Breast epithelium (tissue), 4 donors: Measurements from ENCODE around the gene ZNF580. TPM values are rescaled to one million over a fixed set of nuclear protein-coding genes. Genes with fewer than 3 reads are reported as not detected.

ENCODE experiments used
- DNase-seq, 2 donors: peaks; one replicate each; pipeline ENCODE4 v3.0.0-alpha.2; 2019; ENCODE audit warnings: low spot score in 2 of 2
- H3K27ac ChIP-seq, 2 donors: fragments of 200-600 bp; sonication (generic) in 1 of 2; one replicate each; pipeline ENCODE4 v1.5.1; 2016 to 2019; ENCODE audit warnings: mild to moderate bottlenecking in 1 of 2
- H3K27me3 ChIP-seq, 2 donors: fragments of 200-600 bp; sonication (generic) in 1 of 2; one replicate each; pipeline versions ENCODE4 v1.5.1 to v1.6.0; 2017 to 2019; ENCODE audit warnings: control low read depth in 1 of 2, mild to moderate bottlenecking in 1 of 2
- H3K36me3 ChIP-seq: fragments of 200-600 bp; one replicate; pipeline ENCODE4 v1.5.1; 2019
- H3K4me1 ChIP-seq, 2 donors: fragments of 200-600 bp; sonication (generic); one replicate each; pipeline ENCODE4 v1.5.1; 2016 to 2019; ENCODE audit warnings: control low read depth in 1 of 2
- H3K4me3 ChIP-seq, 3 donors: fragments of 200-600 bp; sonication (generic); 1 replicate in 2 of 3; 2 replicates in 1 of 3; pipeline ENCODE4 v1.5.1; 2016 to 2019; ENCODE audit warnings: mild to moderate bottlenecking in 3 of 3, moderate library complexity in 2 of 3
- H3K9me3 ChIP-seq, 2 donors: fragments of 200-600 bp; sonication (generic) in 1 of 2; one replicate each; pipeline ENCODE4 v1.5.1; 2016 to 2019; ENCODE audit warnings: control low read depth in 1 of 2
- CTCF ChIP-seq, 3 donors: fragments of 450-650 bp; IDR thresholded peaks; one replicate each; pipeline ENCODE4 v1.5.1; 2016 to 2017; ENCODE audit warnings: antibody characterized with exemption in 3 of 3, mild to moderate bottlenecking in 3 of 3, moderate library complexity in 3 of 3
- POLR2A ChIP-seq: fragments of 450-650 bp; IDR thresholded peaks from one replicate; pipeline ENCODE4 v1.6.1; 2016; ENCODE audit warnings: antibody characterized with exemption, mild to moderate bottlenecking, moderate library complexity
- POLR2AphosphoS5 ChIP-seq, 3 donors: sonication (generic); formaldehyde crosslinking; IDR thresholded peaks; one replicate each; pipeline ENCODE4 v1.6.1; 2017; ENCODE audit warnings: antibody characterized with exemption in 3 of 3
- intact Hi-C: fragments of 100-400 bp; cut with DNase I; formaldehyde crosslinking; loops from one replicate; pipeline ENCODE4 v1.15.1; 2023; ENCODE audit warnings: low total_unique reads
- total RNA-seq, 3 donors: library from RNA; depleted of rRNA; stranded (reverse); fragments of >200 nt; gene quantifications; one replicate each; pipeline ENCODE4 v1.1.0, GENCODE V29; 2016

Gene ZNF580
- total RNA-seq, 3 donors from 2014 or later: 21.0 to 24.3 (median 22.4) TPM

- no peaks in the 10 kb centered on the region for H3K4me1 ChIP-seq
- H3K27me3 ChIP-seq: no peaks in the 10 kb centered on the region
- no peaks in the 10 kb centered on the region for H3K9me3 ChIP-seq
- TF ChIP-seq POLR2AphosphoS5 (IDR thresholded peaks at IDR 0.05): no peak
- no peak for TF ChIP-seq CTCF (IDR thresholded peaks at IDR 0.05)
- TF ChIP-seq POLR2A: no peak
- no peak for DNase-seq
- peaks cover 5% of the 10 kb centered on the region for H3K36me3 ChIP-seq
- intact Hi-C loops: no loop called here
- H3K27ac ChIP-seq: no peak overlapping the region
- H3K4me3 ChIP-seq: no peak overlapping the region
These were observed 20.2 kb upstream of the ZNF580 start for GRCh38 chr19:55620410-55621204.

- Histone ChIP-seq H3K27me3 (no peaks in the 10 kb centered on the region), H3K36me3 (no peaks in the 10 kb centered on the region), H3K4me1 (no peaks in the 10 kb centered on the region), H3K9me3 (no peaks in the 10 kb centered on the region), H3K27ac (no peak overlapping the region), H3K4me3 (no peak overlapping the region)
- no peak for DNase-seq
- TF ChIP-seq CTCF (IDR thresholded peaks at IDR 0.05) (no peak), POLR2AphosphoS5 (IDR thresholded peaks at IDR 0.05) (no peak), POLR2A (no peak)
- intact Hi-C loops: no loop called here
These were observed 19.6 kb upstream of the ZNF580 start for GRCh38 chr19:55621205-55621672.

GRCh38 chr19:55621673-55622231 is 19.1 kb upstream of the ZNF580 start:
- no peaks in the 10 kb centered on the region for H3K4me1 ChIP-seq
- H3K36me3 ChIP-seq: no peaks in the 10 kb centered on the region
- TF ChIP-seq CTCF (IDR thresholded peaks at IDR 0.05) (no peak), POLR2A (no peak), POLR2AphosphoS5 (IDR thresholded peaks at IDR 0.05) (no peak)
- no peaks in the 10 kb centered on the region for H3K9me3 ChIP-seq
- no peaks in the 10 kb centered on the region for H3K27me3 ChIP-seq
- H3K4me3 ChIP-seq: no peak overlapping the region
- DNase-seq: no peak
- H3K27ac ChIP-seq: no peak overlapping the region
- intact Hi-C loops: no loop called here

- no peaks in the 10 kb centered on the region for H3K27me3 ChIP-seq
- intact Hi-C loops: no loop called here
- no peaks in the 10 kb centered on the region for H3K36me3 ChIP-seq
- DNase-seq: no peak
- H3K4me1 ChIP-seq: no peaks in the 10 kb centered on the region
- TF ChIP-seq POLR2A (no peak), CTCF (IDR thresholded peaks at IDR 0.05) (no peak), POLR2AphosphoS5 (IDR thresholded peaks at IDR 0.05) (no peak)
- no peak overlapping the region for H3K27ac ChIP-seq
- no peaks in the 10 kb centered on the region for H3K9me3 ChIP-seq
- H3K4me3 ChIP-seq: no peak overlapping the region
These were observed 18.4 kb upstream of the ZNF580 start for GRCh38 chr19:55622242-55622969.

GRCh38 chr19:55623130-55623529 is 17.7 kb upstream of the ZNF580 start:
- Histone ChIP-seq H3K9me3 (no peaks in the 10 kb centered on the region), H3K27ac (peak overlapping the region in 1 of 2 donors; percentile 97), H3K27me3 (no peaks in the 10 kb centered on the region), H3K4me3 (no peak overlapping the region), H3K4me1 (no peaks in the 10 kb centered on the region), H3K36me3 (no peaks in the 10 kb centered on the region)
- intact Hi-C loops: no loop called here
- no peak for DNase-seq
- TF ChIP-seq POLR2AphosphoS5 (IDR thresholded peaks at IDR 0.05) (no peak), POLR2A (no peak)
